IMR-90 (cell line): ENCODE data around the gene ZSCAN23. TPM values are rescaled to one million over a fixed set of nuclear protein-coding genes. Genes with fewer than 3 reads are reported as not detected.

Experiments
- ATAC-seq: fragments of 200-7000 bp; cut with Tn5 transposase; 2 replicates; pipeline ENCODE4 v1.9.1; 2020; ENCODE audit warnings: low read depth, mild to moderate bottlenecking, moderate library complexity
- BruUV-seq: library from RNA; stranded (reverse); fragments of 400-500 nt; replicated peaks from 2 replicates; lab custom pipeline; 2021; lab: Mats Ljungman, UMichigan
- CTCF ChIA-PET: fragments of 300-600 bp; formaldehyde crosslinking; extraction: SDS; loops from one replicate; lab custom pipeline; 2021; ENCODE audit warnings: antibody characterized with exemption; lab: Yijun Ruan, JAX
- POLR2A ChIA-PET: fragments of 300-600 bp; sonication (Branson Sonifier 250); formaldehyde crosslinking; loops from one replicate; lab custom pipeline; 2022; ENCODE audit warnings: antibody characterized with exemption; ENCODE audit not compliant: unreplicated experiment; lab: Charles Lee
- DNase-seq: peaks from one replicate; pipeline ENCODE4 v3.0.0; 2013
- H2AFZ ChIP-seq: replicated peaks from 2 replicates; pipeline ENCODE3; 2013; ENCODE audit warnings: low read length, mild to moderate bottlenecking; ENCODE audit not compliant: poor library complexity
- H2AK5ac ChIP-seq: 2 replicates; pipeline ENCODE4 v1.6.1; 2013; ENCODE audit warnings: low read depth, low read length, inconsistent platforms
- H2AK9ac ChIP-seq: replicated peaks from 2 replicates; pipeline ENCODE3; 2013; ENCODE audit warnings: mild to moderate bottlenecking, low read depth, low read length, moderate library complexity; ENCODE audit not compliant: poor library complexity
- H2BK120ac ChIP-seq: 2 replicates; pipeline ENCODE4 v1.6.1; 2013; ENCODE audit warnings: low read depth, low read length, inconsistent platforms
- H2BK15ac ChIP-seq: 3 replicates; pipeline ENCODE4 v1.6.1; 2013; ENCODE audit warnings: low read depth, low read length, inconsistent platforms
- H2BK20ac ChIP-seq: 2 replicates; pipeline ENCODE4 v1.6.1; 2013; ENCODE audit warnings: low read depth, mild to moderate bottlenecking, inconsistent platforms, low read length, moderate library complexity
- H2BK5ac ChIP-seq: 2 replicates; pipeline ENCODE4 v1.6.1; 2013; ENCODE audit warnings: mild to moderate bottlenecking, low read depth, low read length, inconsistent platforms; ENCODE audit not compliant: poor library complexity, severe bottlenecking
- H3K14ac ChIP-seq: replicated peaks from 2 replicates; pipeline ENCODE4 v1.6.1; 2013; ENCODE audit warnings: low read depth, low read length, inconsistent platforms
- H3K18ac ChIP-seq: 2 replicates; pipeline ENCODE4 v1.6.1; 2013; ENCODE audit warnings: low read depth, low read length, control low read depth
- H3K23ac ChIP-seq: 2 replicates; pipeline ENCODE4 v1.6.1; 2013; ENCODE audit warnings: low read depth, low read length, inconsistent platforms
- H3K27ac ChIP-seq: 2 replicates; pipeline ENCODE4 v1.5.1; 2013; ENCODE audit warnings: mild to moderate bottlenecking, control low read depth, low read length; ENCODE audit not compliant: insufficient read depth
- H3K27me3 ChIP-seq: 2 replicates; pipeline ENCODE4 v1.6.1; 2013; ENCODE audit warnings: low read length; ENCODE audit not compliant: control insufficient read depth, insufficient read depth
- H3K36me3 ChIP-seq: 2 replicates; pipeline ENCODE4 v1.6.1; 2013; ENCODE audit warnings: low read length, mixed read lengths; ENCODE audit not compliant: control insufficient read depth, insufficient read depth
- H3K4ac ChIP-seq: 2 replicates; pipeline ENCODE4 v1.6.1; 2013; ENCODE audit warnings: low read depth, low read length, inconsistent platforms
- H3K4me1 ChIP-seq: 2 replicates; pipeline ENCODE4 v1.6.1; 2013; ENCODE audit warnings: low read length, mixed read lengths; ENCODE audit not compliant: control insufficient read depth, insufficient read depth
- H3K4me2 ChIP-seq: 2 replicates; pipeline ENCODE4 v1.6.1; 2013; ENCODE audit warnings: low read depth, mild to moderate bottlenecking, control low read depth, low read length, moderate library complexity
- H3K4me3 ChIP-seq: 2 replicates; pipeline ENCODE4 v1.5.1; 2013; ENCODE audit warnings: low read depth, mild to moderate bottlenecking, control low read depth, low read length, moderate library complexity; ENCODE audit not compliant: insufficient read depth
- H3K56ac ChIP-seq: 2 replicates; pipeline ENCODE4 v1.6.1; 2013; ENCODE audit warnings: low read length, inconsistent platforms; ENCODE audit not compliant: insufficient read depth; ENCODE audit errors: extremely low read depth
- H3K79me1 ChIP-seq, 2 experiments: 2 replicates each; pipeline ENCODE4 v1.6.1; 2013; ENCODE audit warnings: low read length in 2 of 2, inconsistent platforms in 1 of 2, low read depth in 1 of 2
- H3K9ac ChIP-seq: 2 replicates; pipeline ENCODE4 v1.6.1; 2013; ENCODE audit warnings: low read depth, low read length, control low read depth
- H3K9me1 ChIP-seq: 2 replicates; pipeline ENCODE4 v1.6.1; 2013; ENCODE audit warnings: low read length, inconsistent platforms; ENCODE audit not compliant: insufficient read depth
- H3K9me3 ChIP-seq: 2 replicates; pipeline ENCODE4 v1.6.1; 2013; ENCODE audit warnings: low read length; ENCODE audit not compliant: control insufficient read depth, insufficient read depth
- H4K20me1 ChIP-seq: 2 replicates; pipeline ENCODE4 v1.6.1; 2013; ENCODE audit warnings: low read length, inconsistent platforms; ENCODE audit not compliant: insufficient read depth
- H4K5ac ChIP-seq: 2 replicates; pipeline ENCODE4 v1.6.1; 2013; ENCODE audit warnings: mild to moderate bottlenecking, low read depth, low read length, control low read depth
- H4K8ac ChIP-seq, 2 experiments: 2 replicates each; pipeline ENCODE4 v1.6.1; 2013; ENCODE audit warnings: low read depth in 2 of 2, low read length in 2 of 2, control low read depth in 1 of 2, inconsistent platforms in 1 of 2
- H4K91ac ChIP-seq: 2 replicates; pipeline ENCODE4 v1.6.1; 2013; ENCODE audit warnings: low read depth, low read length, inconsistent platforms; ENCODE audit not compliant: insufficient read depth
- BHLHE40 ChIP-seq: fragments of 150-350 bp; IDR thresholded peaks from 2 replicates; pipeline ENCODE4 v1.6.1; 2016; ENCODE audit warnings: mild to moderate bottlenecking, low read depth, low read length
- CEBPB ChIP-seq: IDR thresholded peaks from 2 replicates; pipeline ENCODE4 v1.6.1; 2012; ENCODE audit warnings: low read depth, low read length, improper control_type of control experiment
- CHD1 ChIP-seq: IDR thresholded peaks from 2 replicates; pipeline ENCODE4 v1.6.1; 2012; ENCODE audit warnings: low read depth, low read length, improper control_type of control experiment
- CTCF ChIP-seq: conservative IDR thresholded peaks from 2 replicates; pipeline ENCODE4 v1.5.1; 2012; ENCODE audit warnings: mild to moderate bottlenecking, low read depth, low read length, improper control_type of control experiment
- FOS ChIP-seq: fragments of 150-350 bp; IDR thresholded peaks from 2 replicates; pipeline ENCODE4 v1.6.1; 2016; ENCODE audit warnings: low read depth, low read length
- MAFK ChIP-seq: IDR thresholded peaks from 2 replicates; pipeline ENCODE4 v1.6.1; 2012; ENCODE audit warnings: low read depth, low read length, improper control_type of control experiment
- MAZ ChIP-seq: IDR thresholded peaks from 2 replicates; pipeline ENCODE4 v1.6.1; 2012; ENCODE audit warnings: low read depth, mild to moderate bottlenecking, low read length, improper control_type of control experiment, moderate library complexity, borderline replicate concordance
- MXI1 ChIP-seq: IDR thresholded peaks from 2 replicates; pipeline ENCODE4 v1.6.1; 2012; ENCODE audit warnings: low read depth, mild to moderate bottlenecking, low read length, moderate library complexity, borderline replicate concordance
- NFE2L2 ChIP-seq: fragments of 150-350 bp; IDR thresholded peaks from 2 replicates; pipeline ENCODE4 v1.6.1; 2016; ENCODE audit warnings: low read depth, mild to moderate bottlenecking, low read length
- RCOR1 ChIP-seq: IDR thresholded peaks from 2 replicates; pipeline ENCODE4 v1.6.1; 2012; ENCODE audit warnings: mild to moderate bottlenecking, low read length, improper control_type of control experiment; ENCODE audit not compliant: insufficient replicate concordance
- RFX5 ChIP-seq: IDR thresholded peaks from 2 replicates; pipeline ENCODE4 v1.8.0; 2012; ENCODE audit warnings: low read depth, mild to moderate bottlenecking, low read length, moderate library complexity
- SMC3 ChIP-seq: fragments of 150-350 bp; IDR thresholded peaks from 2 replicates; pipeline ENCODE4 v1.6.1; 2016; ENCODE audit warnings: low read depth, mild to moderate bottlenecking, antibody characterized with exemption, low read length, moderate library complexity
- USF2 ChIP-seq: fragments of 150-350 bp; IDR thresholded peaks from 2 replicates; pipeline ENCODE4 v1.6.1; 2017; ENCODE audit warnings: mild to moderate bottlenecking, antibody characterized with exemption, low read length, low read depth
- WGBS, 2 experiments: methylation state at CpG; one replicate each; pipeline versions ENCODE4 v1.1.5 to v1.1.7; 2013; ENCODE audit warnings: missing lambda C conversion rate in 2 of 2; ENCODE audit not compliant: insufficient read length in 1 of 2; ENCODE audit errors: extremely low coverage in 2 of 2; 5-methylcytosine and 5-hydroxymethylcytosine counted together
- dilution Hi-C: fragments of 300-500 bp; cut with HindIII; formaldehyde crosslinking; loops from one replicate; pipeline ENCODE4 v1.14.3; 2018; ENCODE audit warnings: low sequenced_read_pairs; ENCODE audit not compliant: unreplicated experiment
- in situ Hi-C: fragments of 300-500 bp; cut with MboI; formaldehyde crosslinking; loops from 3 replicates; pipeline ENCODE4 v1.14.3; 2019; ENCODE audit warnings: low sequenced_read_pairs, inconsistent platforms, mixed read lengths
- intact Hi-C: fragments of 100-400 bp; cut with micrococcal nuclease; formaldehyde crosslinking; loops from 2 replicates; pipeline ENCODE4 v1.10.0; 2022
- polyA plus RNA-seq, 3 experiments: library from polyadenylated mRNA; depleted of rRNA; stranded (reverse); fragments of >200 nt; gene quantifications; 2 replicates each; pipeline ENCODE4 v1.2.3, GENCODE V29; 2012; ENCODE audit warnings: low replicate concordance in 1 of 3
- total RNA-seq: library from RNA; depleted of rRNA; stranded (reverse); fragments of >200 nt; gene quantifications from 2 replicates; pipeline ENCODE4 v1.2.3, GENCODE V29; 2012
- TF ChIP-seq, protein P1 (sequence below): fragments of 150-350 bp; IDR thresholded peaks from 2 replicates; pipeline ENCODE4 v1.6.1; 2016; ENCODE audit warnings: low read depth, mild to moderate bottlenecking, low read length, moderate library complexity, borderline replicate concordance

The ZSCAN23 gene
- total and polyA plus RNA-seq, 2 of the 4 experiments (the other 2 are of a cell fraction), result 1.7 to 8.4 TPM

- H3K4ac ChIP-seq, result no peak overlapping the region
- no peak overlapping the region for H2BK15ac ChIP-seq
- in situ Hi-C loops, result no loop called here
- ChIA-PET POLR2A (no interaction called here), CTCF (no interaction called here)
- peak; percentile 2 for DNase-seq
- no peak overlapping the region for H2AK9ac ChIP-seq
- H3K18ac ChIP-seq, result no peak overlapping the region
- peaks cover 39% of the 10 kb centered on the region for H3K36me3 ChIP-seq
- no peak overlapping the region for H4K8ac ChIP-seq
- no peak overlapping the region for H2BK5ac ChIP-seq
- TF ChIP-seq FOS, result no peak
- TF ChIP-seq CHD1, result no peak
- peak; percentile 21; the same call in 1 of the 2 replicates for TF ChIP-seq CTCF
- TF ChIP-seq, protein P1, sequence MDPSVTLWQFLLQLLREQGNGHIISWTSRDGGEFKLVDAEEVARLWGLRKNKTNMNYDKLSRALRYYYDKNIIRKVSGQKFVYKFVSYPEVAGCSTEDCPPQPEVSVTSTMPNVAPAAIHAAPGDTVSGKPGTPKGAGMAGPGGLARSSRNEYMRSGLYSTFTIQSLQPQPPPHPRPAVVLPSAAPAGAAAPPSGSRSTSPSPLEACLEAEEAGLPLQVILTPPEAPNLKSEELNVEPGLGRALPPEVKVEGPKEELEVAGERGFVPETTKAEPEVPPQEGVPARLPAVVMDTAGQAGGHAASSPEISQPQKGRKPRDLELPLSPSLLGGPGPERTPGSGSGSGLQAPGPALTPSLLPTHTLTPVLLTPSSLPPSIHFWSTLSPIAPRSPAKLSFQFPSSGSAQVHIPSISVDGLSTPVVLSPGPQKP, result no peak
- TF ChIP-seq RFX5, result no peak
- 0 out of 2 replicates have a peak, but pooled peaks have one; percentile 25 for TF ChIP-seq MAFK
- no peak for TF ChIP-seq USF2
- no peak for TF ChIP-seq RCOR1
- no peak for TF ChIP-seq NFE2L2
- no peak for TF ChIP-seq BHLHE40
- TF ChIP-seq CEBPB, result no peak
- TF ChIP-seq MAZ, result no peak
- no peak for TF ChIP-seq MXI1
- TF ChIP-seq SMC3, result no peak
- H3K14ac ChIP-seq, result no peak overlapping the region
- no peaks in the 10 kb centered on the region for H3K27me3 ChIP-seq
- H3K79me1 ChIP-seq, result peaks cover 40 to 43% of the 10 kb centered on the region in 2 experiments
- no peak overlapping the region for H3K4me3 ChIP-seq
- no peak for ATAC-seq
- H3K4me2 ChIP-seq, result no peak overlapping the region
- no peak overlapping the region for H4K91ac ChIP-seq
- no peaks in the 10 kb centered on the region; the same call in 1 of the 2 replicates for H4K20me1 ChIP-seq
- no peak overlapping the region for H3K27ac ChIP-seq
- H2AFZ ChIP-seq, result no peak overlapping the region
- H2BK20ac ChIP-seq, result no peak overlapping the region
- no peak overlapping the region for H2AK5ac ChIP-seq
- no peak overlapping the region for H4K5ac ChIP-seq
- no peak overlapping the region for H2BK120ac ChIP-seq
- H3K23ac ChIP-seq, result no peak overlapping the region
- H3K9me3 ChIP-seq, result no peaks in the 10 kb centered on the region
- no peaks in the 10 kb centered on the region; the same call in 1 of the 2 replicates for H3K9me1 ChIP-seq
- BruUV-seq, result no TSS peak
- H3K4me1 ChIP-seq, result peaks cover 6% of the 10 kb centered on the region; the same call in 1 of the 2 replicates
- dilution Hi-C loops, result no loop called here
- 88% methylated on average over 1 of the region's 5 CpGs; no CpG with 5 or more reads in 1 of the 2 experiments for WGBS, 2 experiments
- no peak overlapping the region for H3K9ac ChIP-seq
- intact Hi-C loops, result no loop called here
- H3K56ac ChIP-seq, result no peak overlapping the region
Observed at GRCh38 chr6:28393912-28394662, 49.2 kb downstream of the ZSCAN23 start.
